ENCODE measurements around the gene PCK1.

The PCK1 gene

DNA sequence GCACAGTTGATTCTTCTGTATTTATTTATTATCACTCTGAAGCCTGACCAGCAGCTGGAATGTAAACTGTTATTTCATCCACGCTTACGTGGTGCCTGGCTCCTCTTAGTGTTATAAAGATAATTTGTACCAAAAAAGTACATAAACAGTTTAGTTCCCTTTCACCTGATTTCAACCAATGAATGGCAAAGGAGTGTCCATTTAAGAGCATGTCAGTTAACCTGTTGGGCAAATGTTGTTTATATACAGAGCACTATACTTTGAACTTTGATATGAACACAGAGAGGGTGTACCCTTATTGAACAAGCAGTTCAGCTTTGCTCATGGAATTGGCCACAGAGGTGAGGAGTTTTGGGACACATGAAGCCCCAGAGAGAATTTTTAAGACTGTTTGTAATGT lies 28.8 kb upstream of the PCK1 start:
- intact Hi-C loops (cut with DNase I): loop anchor here (5.0 kb wide), 1 partner anchor 45 kb away; no protein-coding TSS in a partner anchor
- no peak for DNase-seq

GRCh38 chr20:57535297-57535696 lies 25.6 kb upstream of the PCK1 start:
- no peak for DNase-seq
- intact Hi-C loops (cut with DNase I): no loop called here

DNA sequence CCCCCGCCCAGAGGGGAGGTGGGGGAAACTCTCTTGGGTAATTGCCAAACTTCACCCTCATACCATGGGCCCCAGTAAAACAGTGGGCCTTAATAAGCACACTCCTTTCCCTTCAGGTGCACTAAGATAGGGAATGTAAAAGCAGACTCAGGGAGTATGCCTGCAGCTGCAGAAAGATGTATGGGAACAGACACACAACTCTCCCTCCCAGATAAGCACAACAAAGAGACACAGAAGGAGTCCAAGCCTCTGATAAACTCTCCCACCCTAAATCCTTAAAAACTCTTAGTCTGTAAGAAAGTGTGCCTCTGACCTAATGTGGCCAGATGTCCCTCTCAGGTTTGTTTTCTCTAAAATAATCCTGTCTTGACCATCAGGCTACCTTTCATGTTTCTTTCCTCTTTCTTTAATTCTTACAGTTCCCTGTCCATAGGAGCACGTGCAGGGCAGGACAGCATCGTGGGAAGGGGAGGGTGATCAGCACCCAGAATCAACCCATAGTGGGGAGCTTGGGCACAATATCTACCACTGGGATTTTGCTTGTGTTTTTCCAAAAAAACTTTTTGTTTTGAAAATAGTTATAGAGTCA lies 24.7 kb upstream of the PCK1 start:
- intact Hi-C loops (cut with DNase I): no loop called here
- DNase-seq: no peak

GRCh38 chr20:57536771-57537724 lies 23.9 kb upstream of the PCK1 start:
- intact Hi-C loops (cut with DNase I): no loop called here
- DNase-seq: no peak

GRCh38 chr20:57537822-57538221 lies 23.1 kb upstream of the PCK1 start:
- no peak for DNase-seq
- intact Hi-C loops (cut with DNase I): no loop called here

DNA sequence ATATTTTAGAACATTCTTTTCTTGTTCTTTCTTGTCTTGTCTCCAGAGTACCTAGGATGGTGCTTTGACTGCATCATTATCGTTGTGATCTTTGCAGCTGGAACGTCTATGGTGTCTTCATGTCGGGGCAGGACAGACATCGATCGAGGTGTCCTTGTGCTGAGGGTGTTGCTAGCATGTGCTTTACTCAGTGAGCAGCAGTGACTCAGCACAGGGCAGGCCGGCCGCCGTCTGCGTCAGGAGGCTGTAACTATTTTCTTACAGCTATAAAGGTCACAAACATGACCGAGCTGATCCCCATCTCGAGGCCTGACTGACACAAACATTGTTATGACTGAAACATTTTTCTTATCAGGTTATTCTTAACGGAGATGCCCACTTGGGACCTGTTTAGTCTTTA lies 21.0 kb upstream of the PCK1 start:
- intact Hi-C loops (cut with DNase I): no loop called here
- no peak for DNase-seq

GRCh38 chr20:57540890-57541580 lies 19.9 kb upstream of the PCK1 start:
- no peak for DNase-seq
- intact Hi-C loops (cut with DNase I): no loop called here

GRCh38 chr20:57543754-57544153 lies 17.2 kb upstream of the PCK1 start:
- intact Hi-C loops (cut with DNase I): no loop called here
- no peak for DNase-seq

DNA sequence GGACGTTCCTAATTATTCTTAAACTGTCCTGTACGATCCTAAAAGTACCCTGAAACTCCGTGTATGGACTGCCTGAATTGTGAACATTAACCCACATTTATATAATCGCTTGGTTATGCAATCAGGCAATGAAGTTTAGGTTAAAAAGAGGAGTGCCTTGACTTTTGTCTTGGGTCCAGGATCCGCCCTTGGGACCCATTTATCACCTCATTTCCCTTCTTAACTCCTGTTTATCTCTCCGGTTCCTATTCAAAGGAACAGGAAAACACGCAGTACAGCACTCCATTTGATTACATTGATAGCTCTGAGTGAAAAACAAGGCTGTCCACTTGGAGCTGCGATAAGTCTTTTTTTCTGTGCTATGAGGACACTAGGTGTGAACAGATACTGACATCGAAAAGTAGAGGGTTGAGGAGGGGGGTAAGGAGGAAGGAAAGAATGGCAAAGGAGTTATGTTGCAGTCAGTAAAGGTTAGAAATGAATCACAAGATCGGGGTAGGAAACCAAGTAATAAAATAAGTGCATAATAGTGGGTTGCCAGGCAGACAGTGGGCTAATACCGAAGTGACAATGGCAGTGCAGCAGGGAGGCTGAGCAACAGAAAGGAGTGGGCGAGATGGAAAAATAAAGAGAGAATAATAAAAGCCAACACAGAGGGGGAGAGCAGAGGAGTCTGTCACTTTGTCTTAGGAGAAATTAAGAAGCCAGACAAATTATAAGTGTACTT lies 15.9 kb upstream of the PCK1 start:
- DNase-seq: peak in 7 of 42 donors; percentile 4 to 32 (median 15)

GRCh38 chr20:57545927-57546662 lies 14.8 kb upstream of the PCK1 start:
- no peak for DNase-seq
- intact Hi-C loops (cut with DNase I): no loop called here

More for the DNA sequence above, 15.9 kb upstream of the PCK1 start:
- intact Hi-C loops (cut with DNase I): no loop called here

GRCh38 chr20:57546956-57547649 lies 13.8 kb upstream of the PCK1 start:
- intact Hi-C loops (cut with DNase I): no loop called here
- DNase-seq: no peak

DNA sequence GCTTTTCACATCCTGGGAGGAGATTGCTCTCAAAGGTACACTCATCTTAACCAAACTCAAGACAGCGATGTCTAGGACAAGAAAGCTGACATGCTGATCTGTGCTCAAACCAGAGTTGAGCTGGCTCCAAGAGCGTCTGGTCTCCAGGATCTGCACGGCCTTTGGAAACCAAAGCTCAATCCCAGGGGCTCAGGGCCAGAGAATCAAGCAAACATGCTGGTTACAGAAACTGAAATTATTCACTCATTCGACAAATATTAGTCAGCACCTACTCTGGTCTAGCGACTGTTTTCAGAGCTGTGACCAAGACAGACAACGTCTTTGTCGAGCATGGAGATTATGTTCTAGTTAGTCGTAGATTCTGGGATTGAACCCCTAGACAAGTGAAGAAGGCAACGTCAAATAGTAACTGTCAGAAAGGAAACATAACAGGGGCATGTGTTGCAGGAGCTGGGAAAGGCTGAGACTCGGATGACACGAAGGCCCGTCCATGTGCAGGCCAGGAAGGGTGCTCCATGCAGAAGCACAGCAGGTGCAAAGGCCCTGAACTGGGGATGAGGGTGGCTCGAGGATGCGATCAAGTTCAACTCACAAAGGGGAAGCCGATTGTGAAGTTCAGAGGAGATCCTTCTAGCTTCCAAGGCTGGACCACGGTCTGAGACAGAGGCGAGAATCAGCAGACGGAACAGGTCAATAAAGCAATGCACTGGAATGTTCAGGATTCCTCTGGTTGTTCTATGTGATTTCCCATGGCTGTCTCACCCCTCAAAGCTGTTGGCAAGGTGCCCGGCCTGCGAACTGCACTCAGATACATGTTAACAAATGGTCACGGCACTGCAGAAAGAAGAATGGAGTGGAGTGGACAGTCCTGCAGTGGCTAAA lies 12.5 kb upstream of the PCK1 start:
- DNase-seq: no peak
- intact Hi-C loops (cut with DNase I): no loop called here

DNA sequence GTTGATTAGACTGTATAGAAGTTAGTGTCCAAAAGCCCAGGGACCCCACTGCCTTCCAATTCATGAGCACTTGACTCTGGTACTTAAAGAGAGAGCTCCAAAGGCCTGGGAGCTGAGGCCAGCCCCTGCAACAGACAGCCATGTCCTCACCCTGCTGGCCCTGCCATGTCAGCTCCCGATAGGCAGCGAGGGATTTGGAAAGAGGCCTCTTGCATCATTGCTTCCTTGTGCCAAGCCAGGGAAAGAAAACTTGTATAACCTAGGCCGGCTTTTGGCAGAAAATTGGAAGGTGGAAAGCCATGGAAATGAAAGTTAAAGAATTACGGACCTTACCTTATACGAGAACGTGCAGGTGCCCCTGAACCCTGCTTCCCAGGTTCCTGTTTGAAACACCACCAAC lies 8.4 kb upstream of the PCK1 start:
- no peak for DNase-seq
- intact Hi-C loops (cut with DNase I): no loop called here

DNA sequence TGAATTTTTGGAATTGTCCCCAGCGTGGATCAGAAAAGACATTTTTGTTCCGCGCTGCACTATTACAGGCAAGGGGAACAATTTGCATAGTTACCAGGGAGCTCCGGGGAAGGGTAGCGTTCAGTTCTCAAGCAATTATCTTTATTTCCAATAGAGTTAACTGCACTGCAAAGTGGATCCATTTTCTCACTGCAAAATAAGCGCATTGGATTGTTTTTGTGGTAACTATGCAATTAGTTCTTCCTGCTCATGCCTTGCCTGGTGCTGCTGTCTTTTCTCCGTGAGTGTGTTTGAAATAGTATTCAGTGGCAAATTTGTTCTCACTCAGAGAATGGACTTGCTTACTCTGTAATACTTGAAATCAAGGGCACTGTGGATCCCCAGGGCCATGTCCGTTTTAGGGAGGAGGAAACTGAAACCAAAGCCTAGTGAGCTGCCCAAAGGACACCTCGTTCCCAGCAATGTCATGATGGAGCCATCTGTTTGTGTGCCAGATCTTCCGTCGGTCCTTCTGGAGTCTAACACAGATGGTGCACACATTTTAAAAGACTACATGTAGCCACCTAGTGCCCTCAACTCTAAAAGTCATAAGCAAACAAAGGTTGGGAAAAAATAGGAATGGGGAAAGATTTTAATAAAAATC lies 7.4 kb upstream of the PCK1 start:
- DNase-seq: no peak
- intact Hi-C loops (cut with DNase I): no loop called here

- DNase-seq: no peak
- intact Hi-C loops (cut with DNase I): no loop called here
These were observed 5.3 kb upstream of the PCK1 start for GRCh38 chr20:57555457-57556184.

- intact Hi-C loops (cut with DNase I): no loop called here
- no peak for DNase-seq
These were observed 4.0 kb upstream of the PCK1 start for GRCh38 chr20:57556980-57557274.
